ENCODE data around the gene PIGU. TPM values are rescaled to one million over a fixed set of nuclear protein-coding genes. Genes with fewer than 3 reads are reported as not detected.
"Not testable (repeated sequence)": the region's sequence is repeated elsewhere in the genome, so short reads cannot be mapped to it uniquely, and the experiment has no call there.

The PIGU gene
- total and polyA plus RNA-seq, 8 donors: 4.1 to 20.4 (median 7.9) TPM

DNA sequence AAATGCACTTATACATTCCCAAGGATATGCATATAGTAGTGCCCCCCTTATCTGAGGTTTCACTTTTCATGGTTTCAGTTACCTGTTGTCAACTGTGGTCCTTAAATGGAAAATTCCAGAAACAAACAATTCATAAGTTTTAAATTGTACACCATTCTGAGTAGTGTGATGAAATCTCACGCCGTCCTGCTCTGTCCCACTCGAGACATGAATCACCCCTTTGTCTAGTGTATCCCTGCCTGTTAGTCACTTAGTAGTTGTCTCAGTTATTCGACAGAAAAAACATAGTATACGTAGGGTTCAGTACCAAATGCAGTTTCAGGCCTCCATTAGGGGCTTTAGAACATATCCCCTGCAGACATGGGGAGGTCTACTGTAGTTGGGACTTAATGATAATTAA, 61.4 kb downstream of the PIGU start:
- WGBS, 2 donors: 92% methylated on average over 5 of the region's 5 CpGs
- Histone ChIP-seq H3K9me3 (no peaks in the 10 kb centered on the region), H3K27ac (no peak overlapping the region), H3K36me3 (no peaks in the 10 kb centered on the region), H3K4me3 (no peak overlapping the region), H3K4me1 (no peaks in the 10 kb centered on the region), H3K27me3 (no peaks in the 10 kb centered on the region)
- ATAC-seq: no peak
- intact Hi-C loops (cut with DNase I): no loop called here
- TF ChIP-seq, protein P1, sequence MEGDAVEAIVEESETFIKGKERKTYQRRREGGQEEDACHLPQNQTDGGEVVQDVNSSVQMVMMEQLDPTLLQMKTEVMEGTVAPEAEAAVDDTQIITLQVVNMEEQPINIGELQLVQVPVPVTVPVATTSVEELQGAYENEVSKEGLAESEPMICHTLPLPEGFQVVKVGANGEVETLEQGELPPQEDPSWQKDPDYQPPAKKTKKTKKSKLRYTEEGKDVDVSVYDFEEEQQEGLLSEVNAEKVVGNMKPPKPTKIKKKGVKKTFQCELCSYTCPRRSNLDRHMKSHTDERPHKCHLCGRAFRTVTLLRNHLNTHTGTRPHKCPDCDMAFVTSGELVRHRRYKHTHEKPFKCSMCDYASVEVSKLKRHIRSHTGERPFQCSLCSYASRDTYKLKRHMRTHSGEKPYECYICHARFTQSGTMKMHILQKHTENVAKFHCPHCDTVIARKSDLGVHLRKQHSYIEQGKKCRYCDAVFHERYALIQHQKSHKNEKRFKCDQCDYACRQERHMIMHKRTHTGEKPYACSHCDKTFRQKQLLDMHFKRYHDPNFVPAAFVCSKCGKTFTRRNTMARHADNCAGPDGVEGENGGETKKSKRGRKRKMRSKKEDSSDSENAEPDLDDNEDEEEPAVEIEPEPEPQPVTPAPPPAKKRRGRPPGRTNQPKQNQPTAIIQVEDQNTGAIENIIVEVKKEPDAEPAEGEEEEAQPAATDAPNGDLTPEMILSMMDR (IDR thresholded peaks at IDR 0.05): no peak
- no peak for FAIRE-seq
- no peak for DNase-seq

DNA sequence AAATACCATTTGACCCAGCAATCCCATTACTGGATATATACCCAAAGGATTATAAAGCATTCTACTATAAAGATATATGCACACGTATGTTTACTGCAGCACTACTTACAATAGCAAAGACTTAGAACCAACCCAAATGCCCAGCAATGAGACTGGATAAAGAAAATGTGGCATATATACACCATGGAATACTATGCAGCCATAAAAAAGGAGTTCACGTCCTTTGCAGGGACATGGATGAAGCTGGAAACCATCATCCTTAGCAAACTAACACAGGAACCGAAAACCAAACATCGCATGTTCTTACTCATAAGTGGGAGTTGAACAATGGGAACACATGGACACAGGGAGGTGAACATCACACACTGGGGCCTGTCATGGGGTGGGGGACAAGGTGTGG, 64.9 kb downstream of the PIGU start:
- H3K27me3 ChIP-seq; H3K27ac ChIP-seq; DNase-seq; H3K36me3 ChIP-seq; H3K9me3 ChIP-seq; H3K4me3 ChIP-seq; intact Hi-C loops (cut with DNase I); H3K4me1 ChIP-seq; ATAC-seq; FAIRE-seq: not testable (repeated sequence)
- WGBS, 2 donors: 94 to 95% methylated on average over 4 of the region's 4 CpGs

DNA sequence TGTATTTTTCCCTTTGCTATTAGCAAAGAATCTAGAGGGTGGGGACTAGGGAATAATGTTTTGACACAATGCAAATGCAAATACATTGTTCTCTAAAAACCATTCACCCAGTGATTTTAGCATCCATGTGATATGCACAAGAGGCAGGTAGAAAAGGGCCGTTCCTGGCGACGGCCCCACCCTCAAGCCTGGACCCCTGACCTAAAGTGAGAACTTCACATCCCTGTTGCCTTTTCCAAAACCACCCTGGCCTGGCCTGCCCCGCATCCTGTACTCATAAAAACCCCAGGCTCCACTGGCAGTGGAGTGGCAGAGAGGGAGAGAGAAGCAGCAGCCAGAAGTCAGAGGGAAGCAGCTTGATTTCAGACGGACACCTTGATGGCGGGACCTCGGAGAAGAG, 69.8 kb downstream of the PIGU start:
- DNase-seq: no peak
- no peak for FAIRE-seq
- Histone ChIP-seq H3K27me3 (no peaks in the 10 kb centered on the region), H3K4me1 (peaks cover 0 to 10% (median 0%) of the 10 kb centered on the region in 3 donors), H3K4me3 (no peak overlapping the region), H3K9me3 (no peaks in the 10 kb centered on the region), H3K27ac (no peak overlapping the region), H3K36me3 (no peaks in the 10 kb centered on the region)
- intact Hi-C loops (cut with DNase I): no loop called here
- TF ChIP-seq, protein P1 (IDR thresholded peaks at IDR 0.05): no peak
- ATAC-seq: no peak
- WGBS, 2 donors: 96 to 99% methylated on average over 7 of the region's 7 CpGs

DNA sequence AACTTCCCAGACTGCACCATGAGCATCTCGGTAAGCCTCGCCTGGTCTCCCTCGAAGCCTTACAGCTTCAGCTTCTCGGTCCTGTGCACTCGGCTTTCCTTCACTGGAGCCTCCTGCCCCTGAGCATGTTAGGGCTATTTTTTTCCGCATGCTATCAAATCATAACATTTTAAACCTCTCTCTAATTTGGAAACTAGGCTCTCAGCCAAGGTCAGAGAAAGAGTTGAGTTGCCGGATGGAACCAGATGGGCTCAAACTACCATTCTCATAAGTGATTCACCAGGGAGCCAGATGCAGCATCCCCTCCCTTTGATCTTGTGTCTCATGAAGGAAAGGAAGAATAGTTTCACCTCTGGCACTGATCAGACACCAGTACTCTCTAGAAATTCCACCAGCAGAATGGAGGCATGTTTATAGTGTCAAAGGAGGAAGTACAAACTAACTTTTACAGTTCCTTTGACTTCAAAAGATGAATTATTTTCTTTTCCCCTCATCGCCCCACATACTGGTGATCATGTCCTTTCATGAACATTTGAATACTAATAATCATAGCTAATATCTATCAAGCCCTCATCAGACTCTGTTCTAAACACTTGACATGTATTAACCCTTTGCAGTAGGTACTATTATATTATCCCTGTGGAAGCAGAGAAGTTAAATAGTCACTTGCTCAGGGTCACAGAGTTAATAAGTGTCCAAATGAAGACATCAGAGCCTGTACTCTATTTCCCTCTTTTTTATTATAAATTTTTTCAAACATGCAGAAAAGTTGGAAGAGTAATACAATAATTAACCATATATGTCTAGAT, 71.7 kb downstream of the PIGU start:
- H3K36me3 ChIP-seq: no peaks in the 10 kb centered on the region
- H3K9me3 ChIP-seq: no peaks in the 10 kb centered on the region
- peak in 3 of 4 donors; percentile 40 to 51 (median 41) for ATAC-seq
- DNase-seq: no peak
- intact Hi-C loops (cut with DNase I): no loop called here
- H3K4me1 ChIP-seq: peaks cover 0 to 10% (median 0%) of the 10 kb centered on the region in 3 donors
- TF ChIP-seq, protein P1 (IDR thresholded peaks at IDR 0.05): no peak
- H3K4me3 ChIP-seq: no peak overlapping the region
- peak overlapping the region in 2 of 4 donors; percentile 9 to 28 for H3K27ac ChIP-seq
- FAIRE-seq: no peak
- WGBS, 2 donors: 53 to 62% methylated on average over 8 of the region's 8 CpGs
- no peaks in the 10 kb centered on the region for H3K27me3 ChIP-seq

DNA sequence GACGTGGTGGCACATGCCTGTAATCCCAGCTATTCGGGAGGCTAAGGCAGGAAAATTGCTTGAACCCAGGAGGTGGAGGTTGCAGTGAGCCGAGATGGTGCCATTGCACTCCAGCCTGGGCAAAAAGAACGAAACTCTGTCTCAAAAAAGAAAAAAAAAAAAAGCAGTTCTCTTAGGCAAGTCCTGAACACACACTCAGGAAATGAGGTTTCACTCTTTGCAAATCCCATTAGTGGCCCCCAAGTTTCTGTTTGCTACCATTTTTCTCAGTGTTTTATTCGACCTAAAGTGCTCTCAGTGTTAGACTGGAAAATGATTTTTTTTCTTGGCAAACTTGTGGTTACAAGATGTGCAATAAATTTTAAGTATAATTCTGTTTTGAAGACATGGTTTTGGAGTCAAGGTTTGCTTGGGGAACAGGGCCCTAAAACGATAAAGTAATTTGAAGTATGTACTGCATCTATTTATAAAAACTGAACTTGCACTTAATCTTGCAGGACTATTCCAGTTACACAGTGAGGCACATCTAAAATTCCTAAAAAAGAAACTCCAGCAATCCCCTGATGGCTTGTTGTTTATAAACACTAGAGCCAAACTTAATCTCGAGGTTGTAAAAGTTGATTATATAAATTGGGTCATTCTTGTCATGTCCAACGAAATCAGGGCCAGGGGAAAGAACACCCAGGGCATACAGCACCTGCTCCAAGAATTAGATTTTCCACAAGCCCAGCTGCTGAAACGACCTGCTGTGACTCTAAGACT, 75.8 kb downstream of the PIGU start:
- Histone ChIP-seq H3K4me1 (peaks cover 0 to 10% (median 0%) of the 10 kb centered on the region in 3 donors), H3K27ac (no peak overlapping the region), H3K4me3 (no peak overlapping the region), H3K9me3 (no peaks in the 10 kb centered on the region), H3K36me3 (no peaks in the 10 kb centered on the region), H3K27me3 (no peaks in the 10 kb centered on the region)
- ATAC-seq (no peak), DNase-seq (no peak), FAIRE-seq (no peak)
- WGBS, 2 donors: 62 to 73% methylated on average over 9 of the region's 9 CpGs
- TF ChIP-seq, protein P1 (IDR thresholded peaks at IDR 0.05): no peak
- intact Hi-C loops (cut with DNase I): no loop called here

All from pancreas (tissue), 10 donors.